AG04450 (cell line): ENCODE measurements around the gene IER5. TPM values are rescaled to one million over a fixed set of nuclear protein-coding genes. Genes with fewer than 3 reads are reported as not detected.

ENCODE experiments used
- CTCF ChIA-PET: fragments of 300-600, 350-600 bp; formaldehyde crosslinking; extraction: SDS; loops from one replicate; lab custom pipeline; 2022; ENCODE audit warnings: antibody characterized with exemption, inconsistent platforms; lab: Charles Lee
- POLR2A ChIA-PET: fragments of 350-600 bp; formaldehyde crosslinking; extraction: SDS; loops from one replicate; lab custom pipeline; 2021; ENCODE audit warnings: antibody characterized with exemption, inconsistent platforms; lab: Yijun Ruan, JAX
- DNase-seq: peaks from one replicate; pipeline ENCODE4 v3.0.0-alpha.2; 2011; ENCODE audit warnings: low read depth, low spot score
- H3K27ac ChIP-seq: one replicate; pipeline ENCODE4 v1.5.1; 2012; ENCODE audit warnings: low read depth, low read length, control low read depth
- H3K27me3 ChIP-seq: one replicate; pipeline ENCODE4 v1.6.0; 2012; ENCODE audit warnings: low read length; ENCODE audit not compliant: control insufficient read depth, insufficient read depth
- H3K4me3 ChIP-seq: 2 replicates; pipeline ENCODE4 v1.5.1; 2011; ENCODE audit warnings: mild to moderate bottlenecking, low read depth, low read length, control low read depth
- H3K9me3 ChIP-seq: 2 replicates; pipeline ENCODE4 v1.5.1; 2012; ENCODE audit warnings: low read length; ENCODE audit not compliant: control insufficient read depth, insufficient read depth
- polyA plus RNA-seq: library from polyadenylated mRNA; depleted of rRNA; stranded (reverse); fragments of >200 nt; gene quantifications from 2 replicates; pipeline ENCODE4 v1.2.3, GENCODE V29; 2011
- TF ChIP-seq, protein P1 (sequence below): IDR thresholded peaks from 2 replicates; pipeline ENCODE4 v1.5.1; 2011; ENCODE audit warnings: low read depth, low read length, control low read depth, inconsistent platforms

The IER5 gene
- polyA plus RNA-seq, 1 experiment: 20.7 TPM

DNA sequence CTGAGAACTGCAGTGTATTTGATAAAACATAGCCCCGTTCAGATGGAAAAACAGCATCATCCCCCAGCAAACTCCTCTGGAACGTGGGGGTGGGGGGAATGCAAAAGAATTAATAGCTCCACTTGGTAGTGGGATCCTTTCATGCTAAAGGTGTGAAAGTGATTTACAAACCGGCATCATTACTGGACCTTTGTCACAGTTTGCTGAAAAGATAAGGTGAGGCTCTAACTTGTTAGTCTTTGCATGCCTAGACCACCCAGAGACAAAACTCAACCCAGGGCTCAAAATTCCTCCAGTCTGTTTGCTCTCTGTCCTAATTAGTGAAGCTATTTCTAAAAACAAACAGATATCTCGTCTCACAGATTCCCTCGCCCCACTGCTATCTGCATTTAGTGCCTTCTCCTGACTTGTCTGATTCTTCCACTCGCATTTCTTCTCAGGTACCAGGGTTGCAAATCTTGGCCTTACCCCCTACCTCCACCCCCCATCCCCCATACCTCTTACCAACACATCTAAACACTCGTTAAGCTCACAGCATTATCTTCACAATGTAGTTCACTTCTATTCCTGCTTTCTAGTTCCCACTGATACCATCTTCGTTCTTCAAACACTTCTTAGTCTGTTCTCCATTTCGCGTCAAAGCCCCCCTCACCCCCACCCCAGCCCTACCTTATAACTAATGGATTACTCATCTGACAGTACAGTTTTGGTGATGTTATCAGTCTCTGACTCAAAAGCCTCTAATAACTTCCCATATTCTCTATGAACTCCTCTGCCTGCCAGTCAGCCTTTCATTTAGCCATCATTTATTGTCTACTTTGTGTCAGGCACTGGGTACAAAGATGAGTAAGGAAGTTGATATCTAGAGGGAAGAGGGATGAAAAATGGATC is 11.8 kb downstream of the IER5 start:
- Histone ChIP-seq H3K27me3 (no peaks in the 10 kb centered on the region), H3K4me3 (no peak overlapping the region), H3K9me3 (no peaks in the 10 kb centered on the region; the same call in 1 of the 2 replicates), H3K27ac (peak overlapping the region; percentile 22)
- ChIA-PET CTCF (interaction anchor here (0.6 to 1.6 kb wide), 6 partner anchors 9 to 174 kb away, joined by 3 to 7 read pairs (median 3); no protein-coding TSS in a partner anchor), POLR2A (interaction anchor here (2.8 to 4.7 kb wide), 2 partner anchors 11 to 41 kb away, joined by 24 to 28 read pairs; partner anchors contain the start of gene IER5)
- no peak for DNase-seq
- TF ChIP-seq, protein P1, sequence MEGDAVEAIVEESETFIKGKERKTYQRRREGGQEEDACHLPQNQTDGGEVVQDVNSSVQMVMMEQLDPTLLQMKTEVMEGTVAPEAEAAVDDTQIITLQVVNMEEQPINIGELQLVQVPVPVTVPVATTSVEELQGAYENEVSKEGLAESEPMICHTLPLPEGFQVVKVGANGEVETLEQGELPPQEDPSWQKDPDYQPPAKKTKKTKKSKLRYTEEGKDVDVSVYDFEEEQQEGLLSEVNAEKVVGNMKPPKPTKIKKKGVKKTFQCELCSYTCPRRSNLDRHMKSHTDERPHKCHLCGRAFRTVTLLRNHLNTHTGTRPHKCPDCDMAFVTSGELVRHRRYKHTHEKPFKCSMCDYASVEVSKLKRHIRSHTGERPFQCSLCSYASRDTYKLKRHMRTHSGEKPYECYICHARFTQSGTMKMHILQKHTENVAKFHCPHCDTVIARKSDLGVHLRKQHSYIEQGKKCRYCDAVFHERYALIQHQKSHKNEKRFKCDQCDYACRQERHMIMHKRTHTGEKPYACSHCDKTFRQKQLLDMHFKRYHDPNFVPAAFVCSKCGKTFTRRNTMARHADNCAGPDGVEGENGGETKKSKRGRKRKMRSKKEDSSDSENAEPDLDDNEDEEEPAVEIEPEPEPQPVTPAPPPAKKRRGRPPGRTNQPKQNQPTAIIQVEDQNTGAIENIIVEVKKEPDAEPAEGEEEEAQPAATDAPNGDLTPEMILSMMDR: no peak

DNA sequence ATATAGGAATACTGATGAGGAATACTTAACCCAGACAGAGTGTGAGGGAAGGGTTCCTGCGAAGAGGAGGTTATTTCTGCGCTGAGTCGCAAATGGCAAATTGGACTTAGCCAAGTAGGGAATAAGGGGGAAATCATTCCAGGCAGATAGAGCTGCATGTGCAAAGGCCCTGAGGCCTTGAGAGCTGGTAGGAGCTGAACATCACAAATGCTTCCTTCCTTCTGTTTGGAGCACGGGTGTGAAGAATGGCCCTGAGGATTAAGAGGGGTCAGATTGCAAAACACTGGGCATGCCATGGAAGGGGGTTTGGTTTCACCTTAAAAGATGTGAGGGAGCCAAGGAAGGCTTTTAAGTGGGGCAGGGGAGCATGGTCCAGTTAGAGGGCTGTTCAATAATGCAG is 12.4 kb downstream of the IER5 start:
- no peak for DNase-seq
- ChIA-PET POLR2A (interaction anchor here (0.6 to 2.8 kb wide), 2 partner anchors 11 to 15 kb away, joined by 3 to 28 read pairs; partner anchors contain the start of gene IER5), CTCF (interaction anchor here (0.6 to 1.6 kb wide), 5 partner anchors 9 to 65 kb away, joined by 3 to 4 read pairs (median 3); no protein-coding TSS in a partner anchor)
- H3K4me3 ChIP-seq: no peak overlapping the region
- H3K27me3 ChIP-seq: no peaks in the 10 kb centered on the region
- H3K9me3 ChIP-seq: no peaks in the 10 kb centered on the region; the same call in 1 of the 2 replicates
- TF ChIP-seq, protein P1: no peak
- H3K27ac ChIP-seq: peak overlapping the region; percentile 87

DNA sequence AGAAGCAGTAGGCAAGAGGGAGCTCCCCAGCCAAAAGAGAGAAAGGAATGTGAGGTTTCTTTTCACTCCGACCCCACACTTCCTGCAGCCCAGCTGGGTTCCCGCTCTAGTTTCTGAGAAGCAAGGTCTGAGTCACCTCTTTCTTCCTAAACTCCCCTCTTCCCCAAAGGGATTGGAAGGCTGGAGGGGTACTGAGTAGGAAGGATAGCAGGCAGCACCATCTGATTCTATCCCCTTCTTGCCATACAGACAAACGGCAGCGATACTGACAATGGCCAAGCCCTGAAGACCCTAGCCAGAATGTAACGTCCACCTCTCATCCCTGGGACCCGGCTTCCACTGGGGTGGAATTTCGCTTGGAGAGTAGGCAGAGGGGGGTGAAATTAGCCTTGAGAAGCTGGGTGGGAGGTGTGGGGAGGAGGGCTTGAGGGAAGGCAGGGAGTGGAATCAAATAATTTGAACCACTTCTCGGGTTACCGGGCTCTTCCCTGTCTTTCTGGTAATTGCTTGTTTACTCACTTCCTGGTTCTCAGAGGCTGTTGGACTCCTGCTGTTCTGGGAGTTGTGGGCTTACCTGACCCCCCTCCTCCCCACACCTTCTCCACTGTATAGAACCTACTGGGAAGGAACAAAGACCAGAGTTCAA is 13.2 kb downstream of the IER5 start:
- CTCF ChIA-PET: interaction anchor here (1.1 to 1.6 kb wide), 4 partner anchors 8 to 64 kb away, joined by 3 to 4 read pairs (median 3); no protein-coding TSS in a partner anchor
- no peaks in the 10 kb centered on the region; the same call in 1 of the 2 replicates for H3K9me3 ChIP-seq
- H3K27me3 ChIP-seq: no peaks in the 10 kb centered on the region
- POLR2A ChIA-PET: interaction anchor here (0.6 to 2.8 kb wide), 2 partner anchors 12 to 16 kb away, joined by 3 to 28 read pairs; partner anchors contain the start of gene IER5
- H3K4me3 ChIP-seq: no peak overlapping the region
- TF ChIP-seq, protein P1: no peak
- H3K27ac ChIP-seq: peak overlapping the region; percentile 87
- no peak for DNase-seq

DNA sequence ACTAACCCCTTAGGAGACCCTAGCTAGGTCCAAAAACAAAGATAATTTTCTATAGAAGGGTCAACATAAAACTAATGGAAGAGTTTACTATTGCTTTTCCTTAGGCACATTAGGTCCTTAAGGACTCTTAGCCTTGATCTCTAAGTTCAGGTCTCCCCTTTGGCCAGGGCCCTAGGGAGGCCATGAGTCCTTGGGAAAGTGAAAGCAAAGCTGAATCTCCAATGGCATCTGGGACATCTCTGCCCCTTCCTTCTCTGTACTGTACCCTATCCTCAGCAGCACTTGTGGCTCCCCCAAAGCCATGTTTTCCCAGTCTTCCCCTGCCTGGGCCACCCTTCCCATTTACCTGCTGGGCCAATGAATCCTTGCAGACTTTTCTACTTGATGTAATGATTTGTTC is 14.3 kb downstream of the IER5 start:
- TF ChIP-seq, protein P1: no peak
- POLR2A ChIA-PET: no interaction called here
- CTCF ChIA-PET: interaction anchor here (0.6 to 3.6 kb wide), 3 partner anchors 40 to 587 kb away, joined by 3 to 29 read pairs (median 4); no protein-coding TSS in a partner anchor
- Histone ChIP-seq H3K4me3 (no peak overlapping the region), H3K9me3 (no peaks in the 10 kb centered on the region; the same call in 1 of the 2 replicates), H3K27me3 (no peaks in the 10 kb centered on the region), H3K27ac (no peak overlapping the region)
- DNase-seq: no peak
